ENCODE results near the gene DAAM1.

DAAM1 gene

GRCh38 chr14:59175404-59175803 lies 13.1 kb upstream of the DAAM1 start:
- TF ChIP-seq CTCF (IDR thresholded peaks at IDR 0.05; ENCODE audit: low read depth, low read length): no peak
- in situ Hi-C loops (cut with HindIII; ENCODE audit: low sequenced_read_pairs): no loop called here
- no peak overlapping the region for H3K4me3 ChIP-seq (ENCODE audit: low read depth, low read length)
- DNase-seq (ENCODE audit: low read depth, low spot score): no peak

GRCh38 chr14:59176765-59177164 lies 11.7 kb upstream of the DAAM1 start:
- in situ Hi-C loops (cut with HindIII; ENCODE audit: low sequenced_read_pairs): no loop called here
- TF ChIP-seq CTCF (IDR thresholded peaks at IDR 0.05; ENCODE audit: low read depth, low read length): no peak
- no peak overlapping the region for H3K4me3 ChIP-seq (ENCODE audit: low read depth, low read length)
- no peak for DNase-seq (ENCODE audit: low read depth, low spot score)

GRCh38 chr14:59177262-59177661 lies 11.2 kb upstream of the DAAM1 start:
- in situ Hi-C loops (cut with HindIII; ENCODE audit: low sequenced_read_pairs): no loop called here
- DNase-seq (ENCODE audit: low read depth, low spot score): no peak
- no peak overlapping the region for H3K4me3 ChIP-seq (ENCODE audit: low read depth, low read length)
- no peak for TF ChIP-seq CTCF (IDR thresholded peaks at IDR 0.05; ENCODE audit: low read depth, low read length)

GRCh38 chr14:59181791-59182190 lies 6.7 kb upstream of the DAAM1 start:
- in situ Hi-C loops (cut with HindIII; ENCODE audit: low sequenced_read_pairs): no loop called here
- no peak for DNase-seq (ENCODE audit: low read depth, low spot score)
- no peak overlapping the region for H3K4me3 ChIP-seq (ENCODE audit: low read depth, low read length)
- no peak for TF ChIP-seq CTCF (IDR thresholded peaks at IDR 0.05; ENCODE audit: low read depth, low read length)

GRCh38 chr14:59182641-59183040 lies 5.8 kb upstream of the DAAM1 start:
- no peak for TF ChIP-seq CTCF (IDR thresholded peaks at IDR 0.05; ENCODE audit: low read depth, low read length)
- H3K4me3 ChIP-seq (ENCODE audit: low read depth, low read length): no peak overlapping the region
- in situ Hi-C loops (cut with HindIII; ENCODE audit: low sequenced_read_pairs): no loop called here
- DNase-seq (ENCODE audit: low read depth, low spot score): no peak

- in situ Hi-C loops (cut with HindIII; ENCODE audit: low sequenced_read_pairs): no loop called here
- H3K4me3 ChIP-seq (ENCODE audit: low read depth, low read length): no peak overlapping the region
- no peak for TF ChIP-seq CTCF (IDR thresholded peaks at IDR 0.05; ENCODE audit: low read depth, low read length)
- no peak for DNase-seq (ENCODE audit: low read depth, low spot score)
Observed at GRCh38 chr14:59183150-59183549, 5.3 kb upstream of the DAAM1 start.

- no peak for TF ChIP-seq CTCF (IDR thresholded peaks at IDR 0.05; ENCODE audit: low read depth, low read length)
- H3K4me3 ChIP-seq (ENCODE audit: low read depth, low read length): no peak overlapping the region
- no peak for DNase-seq (ENCODE audit: low read depth, low spot score)
- in situ Hi-C loops (cut with HindIII; ENCODE audit: low sequenced_read_pairs): no loop called here
Observed at GRCh38 chr14:59184396-59184795, 4.1 kb upstream of the DAAM1 start.
